GM21529 (cell line): ENCODE data around the gene ACAA2.

Experiments used
- ATAC-seq: cut with Tn5 transposase; IDR thresholded peaks from one replicate; pipeline ENCODE4 v1.9.1; 2021; ENCODE audit not compliant: unreplicated experiment

ACAA2 gene

DNA sequence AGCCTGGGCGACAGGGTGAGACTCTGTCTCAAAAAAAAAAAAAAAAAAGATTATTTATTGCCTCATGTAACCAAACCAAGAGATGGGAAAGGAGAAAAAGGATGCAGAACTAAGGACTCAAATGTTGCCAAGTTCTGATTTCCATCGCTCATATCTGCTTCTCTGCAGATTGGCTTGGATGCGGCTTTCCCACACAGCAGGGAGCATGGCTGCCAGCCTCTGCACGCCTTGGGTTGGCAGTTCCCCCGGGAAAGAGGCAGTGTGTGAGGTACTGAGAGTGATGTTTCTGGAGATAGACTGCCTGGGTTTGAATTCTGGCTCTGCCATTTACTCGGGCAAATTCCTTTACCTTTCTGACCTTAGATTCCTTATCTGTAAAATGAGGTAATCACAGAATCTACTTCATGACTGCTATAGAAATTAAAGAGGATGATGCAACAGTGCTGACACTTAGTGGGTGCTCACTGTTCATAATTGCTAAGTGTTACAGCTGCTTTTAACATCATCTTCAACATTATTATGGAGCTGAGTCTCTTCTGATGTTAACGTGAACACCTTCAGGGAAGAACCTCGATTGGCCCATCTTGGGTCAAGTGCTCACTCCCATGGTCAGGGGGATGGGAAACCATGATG, 68.8 kb downstream of the ACAA2 start:
- ATAC-seq = no peak

DNA sequence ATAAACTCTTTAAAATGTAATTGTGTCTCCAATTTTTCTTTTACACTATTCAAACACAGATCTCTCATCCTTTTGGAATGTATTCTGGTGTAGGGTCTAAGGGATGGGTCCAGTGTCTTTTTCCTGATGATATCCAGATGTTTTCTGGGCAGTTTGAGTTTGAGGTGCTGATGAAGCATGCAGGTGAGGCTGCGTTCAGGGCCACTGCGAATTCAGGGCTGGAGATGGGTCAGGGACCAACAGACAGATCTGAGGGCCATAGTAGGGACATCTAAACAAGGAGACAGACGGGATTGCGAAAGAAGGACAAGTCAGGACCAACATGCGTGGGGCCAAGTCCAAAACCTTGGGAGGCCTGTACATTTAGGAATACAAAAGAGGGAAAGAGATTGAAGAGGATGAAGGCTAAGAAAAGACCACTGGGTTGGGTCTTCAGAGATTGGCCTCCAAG, 70.2 kb downstream of the ACAA2 start:
- ATAC-seq = no peak

DNA sequence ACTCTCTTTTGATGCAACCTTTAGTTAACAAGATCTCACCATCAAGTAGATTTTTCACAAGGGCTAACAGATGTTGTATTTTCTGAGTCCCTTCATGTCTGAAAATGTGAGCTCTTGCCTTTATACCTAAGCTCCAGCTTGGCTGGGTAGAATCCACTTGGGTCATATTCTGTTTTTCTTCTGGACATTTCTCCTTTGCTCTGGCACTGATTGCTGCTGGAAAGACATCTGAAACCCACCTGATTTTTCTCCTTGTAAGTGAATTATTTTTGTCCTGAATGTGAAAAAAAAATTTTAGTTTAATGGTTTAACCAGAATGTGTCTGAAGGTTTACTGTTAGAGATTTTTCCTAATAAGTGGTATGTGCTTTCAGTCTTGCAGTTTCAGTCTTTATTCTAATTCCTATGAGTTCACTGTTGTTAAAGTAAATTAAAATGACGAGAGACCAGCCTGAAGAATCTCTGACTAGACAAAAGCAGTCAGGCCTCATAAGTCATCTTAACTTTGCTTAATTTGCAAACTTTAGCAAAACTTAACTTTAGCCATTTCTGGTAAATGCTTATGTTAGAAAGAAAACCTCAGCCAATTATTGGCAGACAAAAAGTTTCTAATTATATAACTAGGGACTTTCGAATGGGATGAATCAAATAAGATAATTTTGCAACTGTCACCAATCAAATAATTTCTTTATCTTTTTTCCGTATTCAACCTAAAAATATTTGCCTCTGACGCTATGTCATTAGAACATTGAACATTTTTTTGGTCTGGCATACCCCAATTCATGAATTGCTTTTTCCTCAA, 70.8 kb downstream of the ACAA2 start:
- ATAC-seq = no peak

DNA sequence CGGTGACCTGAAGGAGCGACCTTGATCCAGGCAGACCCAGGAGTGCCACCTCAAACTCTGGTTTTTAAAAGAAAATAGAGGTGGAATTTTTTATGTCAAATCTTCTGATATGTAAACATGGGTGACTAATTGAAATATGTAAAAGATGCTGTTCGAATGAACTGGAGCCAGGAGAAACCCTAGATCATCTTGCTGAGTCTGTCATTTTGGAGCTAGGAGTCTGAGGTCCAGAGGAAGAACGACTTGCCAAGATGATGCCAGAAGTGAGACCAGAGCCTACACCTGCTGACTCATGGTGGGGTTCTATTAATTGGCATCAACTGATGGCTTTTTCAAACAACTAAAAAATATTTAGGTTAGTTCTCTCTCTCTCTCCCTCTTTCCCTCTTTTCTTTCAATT, 74.1 kb downstream of the ACAA2 start:
- no peak for ATAC-seq

DNA sequence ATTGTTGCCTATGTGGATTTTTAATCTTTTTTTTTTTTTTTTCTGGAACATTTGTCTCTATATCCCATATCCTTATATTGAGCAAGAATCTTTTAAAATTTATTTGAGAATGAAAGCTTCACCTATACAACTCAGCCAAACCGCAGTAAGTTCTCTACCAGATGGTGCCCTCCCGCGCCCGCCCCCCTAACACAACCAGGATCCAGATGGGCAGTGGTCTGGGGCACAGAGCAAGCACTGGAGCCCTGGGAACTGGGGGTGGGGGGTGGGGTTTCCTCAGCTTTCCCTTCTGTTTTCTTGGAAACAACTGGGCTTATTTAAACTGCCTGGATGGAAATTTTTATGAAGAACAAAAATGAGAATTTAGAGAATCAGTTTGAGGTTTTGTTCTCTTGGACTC, 74.6 kb downstream of the ACAA2 start:
- ATAC-seq = no peak

DNA sequence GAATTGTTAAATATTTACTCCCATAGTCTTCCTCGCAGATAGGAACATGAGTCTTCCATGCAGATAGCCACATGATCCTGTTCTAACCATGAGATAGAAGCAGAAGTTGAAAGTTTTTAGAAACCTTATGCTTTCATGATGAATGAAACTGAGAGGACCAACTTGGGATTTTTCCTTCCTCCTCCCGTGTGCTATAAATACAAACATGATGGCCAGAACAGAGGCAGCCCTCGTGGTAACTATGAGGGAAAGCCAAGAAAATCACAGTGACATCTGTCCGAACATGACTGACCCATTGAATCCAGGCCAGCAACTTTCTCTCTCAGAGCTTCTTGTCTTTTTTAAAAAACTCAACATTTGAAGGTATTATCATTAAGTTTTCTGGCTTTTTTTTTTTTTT, 78.5 kb downstream of the ACAA2 start:
- ATAC-seq = no peak

DNA sequence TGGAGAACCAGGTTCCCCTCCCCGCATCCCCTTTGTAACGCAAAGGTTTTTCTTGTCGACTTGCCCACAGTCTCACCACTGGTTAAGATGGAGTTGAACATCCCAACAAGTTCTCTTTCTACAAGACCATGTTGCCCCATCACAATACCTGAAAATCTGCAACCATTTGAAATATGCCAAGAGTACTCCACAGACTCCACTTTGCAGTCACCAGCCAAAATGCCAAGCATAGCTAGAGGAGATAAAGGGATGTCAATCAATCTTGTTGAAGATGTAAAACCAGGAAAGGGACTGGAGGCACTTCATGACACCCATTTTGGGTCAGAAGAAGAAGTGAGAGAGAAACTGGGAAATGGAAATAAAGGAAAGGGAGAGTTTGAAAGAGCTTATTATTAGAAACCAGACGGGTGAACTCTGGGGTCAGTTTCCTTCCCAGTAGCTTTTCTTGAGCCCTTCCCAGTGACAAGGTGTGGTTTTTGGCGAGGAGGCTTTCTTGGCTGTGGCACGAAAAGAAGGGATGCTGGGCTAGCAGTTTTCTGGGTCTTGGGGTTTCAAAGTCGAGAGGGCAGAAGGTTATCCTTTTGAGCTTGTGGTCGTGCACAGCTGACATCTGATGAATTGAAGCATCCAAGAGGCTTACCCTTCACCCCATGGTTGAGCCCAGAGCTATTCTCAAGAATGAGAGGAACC, 79.3 kb downstream of the ACAA2 start:
- no peak for ATAC-seq

DNA sequence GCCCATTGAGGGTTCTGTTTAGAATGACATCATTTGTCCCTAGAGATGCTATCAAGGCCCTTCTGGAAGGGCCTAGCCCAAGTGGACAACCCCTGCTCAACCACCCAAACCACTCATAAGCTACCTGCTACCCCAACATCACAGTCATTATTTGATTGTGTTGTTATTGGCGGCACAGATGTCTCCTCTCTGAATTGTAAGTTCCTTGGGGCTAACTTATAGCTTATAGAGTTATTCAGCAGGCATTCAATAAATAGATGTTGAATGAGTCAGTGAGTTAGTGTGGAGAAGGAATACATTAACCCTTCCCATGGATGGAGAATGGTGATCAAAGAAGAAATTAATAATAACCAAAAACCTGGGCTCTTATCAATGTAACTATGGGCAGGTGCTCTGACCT, 80.0 kb downstream of the ACAA2 start:
- no peak for ATAC-seq
